ENCODE measurements around the gene CTSE.

The CTSE gene

GRCh38 chr1:205967554-205968335, 56.0 kb downstream of the CTSE start:
- DNase-seq: no peak

GRCh38 chr1:205965036-205965884, 58.4 kb downstream of the CTSE start:
- DNase-seq: no peak

- DNase-seq: no peak
Observed at GRCh38 chr1:205963352-205964155, 60.1 kb downstream of the CTSE start.

GRCh38 chr1:205962821-205963221, 60.9 kb downstream of the CTSE start:
- DNase-seq: no peak

GRCh38 chr1:205961991-205962820, 61.5 kb downstream of the CTSE start:
- DNase-seq: no peak

- DNase-seq: no peak
Observed at GRCh38 chr1:205961405-205961804, 62.3 kb downstream of the CTSE start.

GRCh38 chr1:205959789-205960188, 63.9 kb downstream of the CTSE start:
- no peak for DNase-seq

Data from activated CD4-positive, alpha-beta T cell treated with anti-CD3 and anti-CD28 coated beads, Interleukin-2, amount 50 U/mL, for 4 hours (primary cell).